Fibroblast of skin of right biceps (primary cell): ENCODE results near the gene CHIC1.
"Not testable (repeated sequence)": the region's sequence is repeated elsewhere in the genome, so short reads cannot be mapped to it uniquely, and the experiment has no call there.

Source experiments
- DNase-seq: peaks from one replicate; pipeline ENCODE4 v3.0.0-alpha.2; 2013

Gene CHIC1

DNA sequence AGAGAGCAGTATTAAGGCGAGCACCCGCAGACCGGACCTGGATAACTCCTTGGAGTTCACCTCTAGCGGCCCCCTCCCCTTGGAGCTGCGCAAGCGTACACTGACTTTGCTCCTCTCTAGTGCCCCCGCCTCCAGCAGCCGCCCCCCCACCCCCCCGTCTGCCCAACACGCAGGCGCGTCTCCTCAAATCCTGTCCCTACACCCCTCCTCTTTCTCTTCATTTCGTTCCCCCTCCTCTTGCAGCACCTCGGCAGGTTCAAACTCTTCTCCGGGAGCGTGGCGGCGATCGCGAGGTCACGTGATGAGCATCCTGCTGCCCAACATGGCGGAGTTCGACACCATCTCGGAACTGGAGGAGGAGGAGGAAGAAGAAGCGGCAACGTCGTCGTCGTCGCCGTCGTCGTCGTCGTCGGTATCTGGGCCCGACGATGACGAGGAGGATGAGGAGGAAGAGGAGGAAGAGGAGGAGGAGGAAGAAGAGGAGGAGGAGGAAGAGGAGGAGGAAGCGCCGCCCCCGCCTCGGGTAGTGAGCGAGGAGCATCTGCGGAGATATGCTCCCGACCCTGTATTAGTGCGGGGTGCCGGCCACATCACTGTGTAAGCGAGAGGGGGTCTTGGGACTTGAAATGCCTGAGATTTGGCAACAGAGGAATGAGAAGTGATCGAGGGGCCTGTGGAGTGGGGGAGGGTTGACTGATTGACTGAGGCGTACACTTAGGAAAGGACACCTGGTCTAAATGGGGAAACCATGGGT lies at the start of gene CHIC1:
Gene CHIC1, plus strand, starts transcription at position 214 of the 754 bp plus-strand sequence. Its CDS starts 88 bp downstream, at position 302.
- peak; percentile 73 for DNase-seq

DNA sequence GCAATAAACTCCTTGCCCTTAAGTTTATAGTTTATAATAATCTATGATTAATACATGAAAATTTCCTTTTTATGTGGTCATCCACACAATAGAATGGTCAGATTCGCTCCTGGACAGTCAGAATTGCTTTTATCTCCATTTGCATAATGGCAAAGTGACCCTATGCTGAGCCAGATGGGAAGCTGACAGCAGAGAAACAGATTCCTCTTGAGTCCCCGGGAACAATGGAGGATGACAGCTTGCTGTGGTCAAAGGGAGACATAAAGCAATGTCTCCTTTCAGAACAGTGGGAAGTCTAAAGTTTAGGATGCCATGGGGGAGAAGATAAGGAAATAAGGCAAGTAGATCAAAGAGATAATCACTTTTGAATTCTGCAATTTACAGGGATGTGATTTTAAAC lies 40.2 kb upstream of the CHIC1 start:
- DNase-seq = not testable (repeated sequence)

DNA sequence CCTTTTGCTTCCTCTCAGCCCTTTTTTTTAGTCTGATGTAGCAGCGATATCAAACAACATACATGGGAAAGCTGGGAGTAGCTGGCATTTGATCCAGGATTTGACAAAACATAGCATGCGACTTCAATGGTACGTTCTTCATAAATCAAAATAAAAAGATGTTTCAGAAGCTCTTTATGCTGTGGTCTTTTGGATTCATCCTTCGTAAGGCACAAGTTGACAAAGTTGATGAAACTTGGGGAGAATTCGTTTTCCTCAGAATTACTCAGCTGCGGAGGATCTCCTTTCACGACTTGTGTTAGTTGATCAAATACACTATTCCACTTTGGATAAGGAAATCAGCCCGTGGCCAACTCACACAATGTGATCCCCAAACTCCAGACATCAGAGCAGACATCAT lies 38.1 kb upstream of the CHIC1 start:
- DNase-seq = no peak

DNA sequence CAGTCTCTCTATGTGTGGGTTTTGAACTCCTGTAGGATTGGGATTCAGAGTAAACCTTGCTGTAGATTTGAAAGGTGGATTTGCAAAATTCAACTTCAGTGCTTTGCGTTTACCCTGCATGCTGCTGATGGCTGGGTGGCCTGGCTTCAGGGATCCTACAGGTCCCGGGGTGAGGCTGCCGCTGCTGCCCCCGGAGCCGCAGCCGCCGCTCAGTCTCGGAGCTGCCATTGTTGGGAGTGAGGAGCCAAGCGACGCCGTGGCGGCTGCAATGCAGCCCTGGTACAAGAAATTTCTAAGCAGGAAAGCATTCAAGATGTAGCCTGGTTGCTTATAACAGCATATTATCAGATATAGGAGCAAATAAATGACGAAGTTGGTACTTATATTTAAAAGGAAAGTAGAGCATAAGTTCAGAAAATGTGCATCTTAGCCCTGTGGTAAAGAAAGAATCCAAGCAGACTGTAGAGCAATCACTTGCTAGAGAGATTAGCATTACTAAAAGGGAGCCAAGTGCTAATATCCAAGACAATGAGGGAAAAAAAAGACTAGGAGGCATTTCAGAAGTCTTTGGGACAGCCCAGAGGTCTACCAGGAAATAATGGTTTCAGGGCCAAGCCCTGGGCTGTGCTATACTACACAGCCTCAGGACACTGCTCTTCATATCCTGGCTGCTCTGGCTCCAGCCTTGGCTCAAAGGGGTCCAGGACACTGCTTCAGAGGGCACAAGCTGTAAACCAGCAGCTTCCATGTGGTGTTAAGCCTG lies 36.9 kb upstream of the CHIC1 start:
- DNase-seq = no peak

DNA sequence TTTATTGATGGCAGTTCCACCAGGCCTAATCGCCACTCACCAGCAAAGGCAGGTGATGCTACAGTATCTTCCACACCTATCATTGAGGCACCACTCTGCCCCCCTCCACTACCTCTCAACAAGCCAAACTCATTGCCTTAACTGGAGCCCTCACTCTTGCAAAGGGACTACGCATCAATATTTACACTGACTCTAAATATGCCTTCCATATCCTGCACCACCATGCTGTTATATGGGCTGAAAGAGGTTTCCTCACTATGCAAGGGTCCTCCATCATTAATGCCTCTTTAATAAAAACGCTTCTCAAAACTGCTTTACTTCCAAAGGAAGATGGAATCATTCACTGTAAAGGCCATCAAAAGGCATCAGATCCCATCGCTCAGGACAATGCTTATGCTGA lies 31.3 kb upstream of the CHIC1 start:
- not testable (repeated sequence) for DNase-seq

DNA sequence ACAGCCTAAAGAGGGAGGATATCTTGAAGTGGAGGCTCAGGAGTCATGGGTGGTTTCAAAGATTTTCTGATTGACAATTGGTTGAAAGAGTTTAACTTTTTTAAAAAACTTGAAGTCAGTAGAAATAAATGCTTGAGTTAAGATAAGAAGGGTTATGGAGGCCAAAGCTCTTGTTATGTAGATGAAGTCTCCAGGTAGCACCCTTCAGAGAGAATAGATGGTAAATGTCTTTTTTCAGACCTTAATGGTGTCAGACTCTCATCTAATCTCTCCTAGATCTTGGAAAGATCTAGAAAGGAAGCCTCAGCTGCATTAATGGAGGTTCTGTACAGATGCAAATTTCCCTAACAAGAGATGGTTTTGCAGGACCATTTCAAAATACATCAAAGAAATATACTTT lies 6.8 kb upstream of the CHIC1 start:
- no peak for DNase-seq

DNA sequence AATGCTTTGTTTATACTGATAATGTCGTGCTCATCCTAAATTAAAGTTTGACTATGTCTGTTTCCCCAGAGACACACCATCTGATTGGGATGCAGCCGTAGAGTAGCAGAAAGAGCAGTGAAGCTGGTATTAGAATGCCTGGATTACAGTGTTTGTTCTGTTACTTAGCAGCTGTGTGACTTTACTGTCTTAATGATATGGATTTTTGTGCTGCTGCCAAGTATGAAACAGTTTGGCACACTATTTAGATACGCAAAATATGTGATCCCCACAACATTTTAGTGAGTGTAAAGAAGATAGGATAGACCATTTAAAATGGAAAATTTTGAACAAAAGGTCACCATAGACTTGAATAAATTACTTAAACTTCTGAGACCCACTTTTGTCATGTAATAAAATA lies 1.2 kb upstream of the CHIC1 start:
- DNase-seq = peak; percentile 38

DNA sequence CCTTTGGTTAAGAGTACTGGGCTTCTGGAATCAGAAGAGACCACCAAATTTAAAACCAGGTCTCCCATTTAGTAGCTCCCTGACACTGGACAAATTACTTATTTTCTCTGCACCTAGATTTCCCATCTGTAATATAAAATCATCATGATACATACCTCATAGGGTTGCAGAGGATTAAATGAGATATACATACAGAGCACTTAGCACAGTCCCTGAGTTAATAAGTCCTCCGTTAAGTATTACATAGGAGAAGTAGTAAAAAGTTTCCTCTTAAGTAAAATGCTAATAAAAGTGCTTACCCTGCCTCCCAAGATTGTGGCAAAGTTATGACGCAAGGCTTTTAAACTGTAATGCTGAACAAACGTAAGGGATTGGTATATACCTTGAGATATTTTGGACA lies 539 bp upstream of the CHIC1 start:
- no peak for DNase-seq

DNA sequence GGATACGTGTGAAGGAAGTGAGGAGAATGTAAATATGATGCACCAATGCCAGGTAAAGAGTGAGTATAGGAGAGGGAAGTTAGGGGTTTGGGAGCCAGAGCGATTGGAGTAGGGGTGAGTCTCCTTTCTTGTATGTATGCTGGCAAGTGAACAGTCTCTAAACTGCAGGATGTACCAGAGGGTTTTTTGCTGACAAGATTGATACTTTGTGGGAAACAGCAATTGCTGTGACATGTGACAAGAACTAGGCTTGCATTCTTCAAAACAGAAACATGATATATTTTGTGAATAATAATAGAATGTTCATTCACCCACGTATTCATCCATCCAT lies 706 bp downstream of the CHIC1 start:
- DNase-seq = peak; percentile 9

DNA sequence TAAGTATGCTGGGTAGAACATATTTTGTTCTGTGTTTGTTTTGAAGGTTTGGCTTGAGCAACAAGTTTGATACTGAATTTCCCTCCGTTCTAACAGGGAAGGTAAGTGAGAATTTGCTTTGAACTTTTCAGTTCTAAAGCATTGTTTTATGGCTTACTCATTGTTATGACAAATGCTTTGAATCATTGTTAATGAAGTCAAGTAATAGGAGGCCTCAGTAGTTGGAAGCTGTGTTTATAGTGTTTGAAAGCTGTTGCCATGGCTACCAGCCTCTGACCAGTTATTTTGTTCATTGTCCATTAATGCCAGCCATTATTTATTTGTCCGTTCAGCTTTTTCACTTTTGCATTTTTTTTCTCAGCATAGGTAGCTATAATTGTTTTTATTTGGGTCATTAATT lies 14.4 kb downstream of the CHIC1 start:
- peak; percentile 69 for DNase-seq

DNA sequence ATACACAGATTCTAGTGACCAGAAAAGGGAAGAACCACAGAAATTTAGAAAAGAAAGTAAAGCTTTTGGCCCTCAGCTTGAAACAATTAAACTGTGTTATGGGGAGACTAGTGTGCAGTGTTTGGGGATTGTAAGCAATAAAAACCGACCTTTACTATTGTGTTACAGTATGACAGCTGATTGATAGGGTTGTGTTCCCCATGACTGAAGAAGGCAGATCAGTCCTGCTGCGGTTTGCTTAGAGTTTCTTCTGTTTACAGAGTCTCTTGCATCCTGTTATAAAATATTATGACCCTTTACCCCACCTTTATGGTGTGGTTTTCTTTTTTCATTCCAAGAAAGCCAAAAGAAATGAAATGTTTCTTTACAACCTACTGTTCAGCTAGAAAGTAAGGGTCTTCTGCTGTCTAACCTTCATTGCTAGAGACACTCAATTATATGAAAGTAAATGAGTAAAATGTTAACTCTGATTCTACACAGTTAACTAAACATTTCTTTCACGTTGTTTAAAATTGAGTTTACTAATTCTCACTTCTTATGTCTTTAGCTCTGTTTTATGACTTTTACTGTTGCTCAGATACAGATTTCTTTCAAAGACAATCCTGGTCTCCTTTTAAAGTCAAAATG lies 18.1 kb downstream of the CHIC1 start:
- no peak for DNase-seq

DNA sequence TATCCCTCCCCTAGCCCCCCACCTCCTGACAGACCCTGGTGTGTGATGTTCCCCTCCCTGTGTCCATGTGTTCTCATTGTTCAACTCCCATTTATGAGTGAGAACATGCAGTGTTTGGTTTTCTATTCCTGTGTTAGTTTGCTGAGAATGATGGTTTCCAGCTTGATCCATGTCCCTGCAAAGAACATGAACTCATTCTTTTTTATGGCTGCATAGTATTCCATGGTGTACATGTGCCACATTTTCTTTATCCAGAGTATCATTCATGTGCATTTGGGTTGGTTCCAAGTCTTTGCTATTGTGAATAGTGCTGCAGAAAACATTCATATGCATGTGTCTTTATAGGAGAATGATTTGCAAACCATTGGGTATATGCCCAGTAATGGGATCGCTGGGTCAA lies 34.8 kb downstream of the CHIC1 start:
- not testable (repeated sequence) for DNase-seq

DNA sequence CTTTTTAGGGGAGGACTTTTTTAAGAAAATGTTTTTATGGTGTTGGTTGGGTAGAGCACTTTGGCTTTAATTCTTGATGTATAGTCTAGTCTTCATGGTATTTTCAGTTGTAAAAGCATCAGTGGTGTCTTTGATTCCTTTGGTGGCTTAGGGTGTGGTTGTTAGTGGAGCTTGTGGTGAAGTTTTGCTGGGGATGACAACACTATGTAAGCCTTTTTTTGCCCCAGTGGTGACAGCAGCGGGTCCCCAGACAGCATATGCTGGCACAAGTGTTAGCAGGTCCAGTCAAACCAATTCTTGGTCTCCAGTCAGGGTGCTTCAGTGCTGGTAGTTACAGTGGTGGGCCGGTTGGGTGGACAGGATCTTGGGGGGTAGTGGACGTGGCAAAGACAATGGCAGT lies 52.0 kb downstream of the CHIC1 start:
- DNase-seq = no peak

DNA sequence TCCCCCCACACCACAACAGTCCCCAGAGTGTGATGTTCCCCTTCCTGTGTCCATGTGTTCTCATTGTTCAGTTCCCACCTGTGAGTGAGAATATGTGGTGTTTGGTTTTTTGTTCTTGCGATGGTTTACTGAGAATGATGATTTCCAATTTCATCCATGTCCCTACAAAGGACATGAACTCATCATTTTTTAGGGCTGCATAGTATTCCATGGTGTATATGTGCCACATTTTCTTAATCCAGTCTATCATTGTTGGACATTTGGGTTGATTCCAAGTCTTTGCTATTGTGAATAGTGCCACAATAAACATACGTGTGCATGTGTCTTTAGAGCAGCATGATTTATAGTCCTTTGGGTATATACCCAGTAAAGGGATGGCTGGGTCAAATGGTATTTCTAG lies 78.7 kb downstream of the CHIC1 start:
- DNase-seq = not testable (repeated sequence)

DNA sequence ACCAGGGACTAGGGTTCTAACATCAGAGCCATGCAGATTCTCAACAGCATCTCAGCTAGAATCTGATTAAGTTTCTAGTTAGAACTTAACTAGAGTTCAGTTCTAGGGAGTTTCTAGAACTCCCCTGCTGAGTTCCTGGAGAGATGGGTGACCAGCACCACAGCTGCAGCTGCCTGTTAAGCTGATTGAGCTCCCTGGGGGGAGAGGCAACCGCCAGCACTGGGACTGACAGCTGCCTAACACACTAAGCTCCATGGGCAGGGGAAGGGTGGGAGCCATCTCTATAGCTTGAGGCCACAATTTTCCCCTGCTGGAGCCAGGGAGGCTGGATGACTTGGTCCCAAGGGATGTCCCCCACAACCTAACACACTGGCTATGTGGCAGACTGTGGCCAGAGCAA lies 84.2 kb downstream of the CHIC1 start:
- DNase-seq = no peak

DNA sequence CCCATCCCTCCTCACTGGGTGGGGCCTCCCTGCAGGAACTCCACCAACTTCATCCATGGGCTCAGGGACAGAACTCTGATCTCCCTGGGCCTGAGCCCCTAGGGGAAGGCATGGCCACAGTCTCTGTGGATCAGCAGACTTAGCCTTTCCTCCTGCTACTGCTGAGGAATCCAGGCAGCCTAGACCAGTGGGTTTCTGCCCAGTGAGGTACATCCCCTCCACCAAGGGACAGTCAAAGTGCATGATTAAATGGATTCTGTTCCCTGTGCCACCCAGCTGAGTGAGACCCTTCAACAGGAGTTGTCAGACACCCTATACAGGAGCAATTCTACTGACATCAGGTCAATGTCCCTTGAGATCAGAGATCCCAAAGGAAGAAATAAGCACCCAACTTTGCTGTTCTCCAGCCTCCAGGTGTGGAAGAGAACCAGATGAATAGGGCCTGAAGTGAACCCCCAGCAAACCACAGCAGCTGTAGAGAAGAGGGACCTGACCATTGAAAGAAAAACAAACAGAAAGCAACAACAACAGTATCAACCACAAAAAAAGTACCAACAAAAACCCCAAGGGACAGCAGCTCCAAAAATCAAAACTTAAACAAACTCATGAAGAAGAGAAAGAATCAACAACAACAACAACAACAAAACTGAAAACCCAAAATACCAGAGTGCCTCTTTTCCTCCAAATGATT lies 84.8 kb downstream of the CHIC1 start:
- DNase-seq = no peak

DNA sequence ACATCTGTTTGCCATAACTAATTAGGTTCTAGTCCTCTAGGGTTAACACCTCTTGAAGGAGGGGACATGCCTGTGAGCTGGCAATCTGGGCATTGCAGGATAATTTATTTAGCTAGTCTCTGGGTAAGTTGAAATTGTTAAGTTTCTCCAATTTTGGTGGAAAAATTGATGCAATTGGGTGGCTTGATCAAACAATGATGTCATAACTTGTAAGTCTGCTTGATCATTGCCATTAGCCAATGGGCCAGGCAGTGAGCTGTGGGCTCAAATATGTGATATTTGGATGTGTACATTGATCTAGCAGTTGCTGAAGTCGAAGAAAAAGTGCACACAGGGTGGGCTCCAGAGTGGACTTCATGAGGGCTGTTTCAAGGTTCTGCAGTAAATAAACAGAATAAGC lies 98.3 kb downstream of the CHIC1 start:
- DNase-seq = not testable (repeated sequence)

DNA sequence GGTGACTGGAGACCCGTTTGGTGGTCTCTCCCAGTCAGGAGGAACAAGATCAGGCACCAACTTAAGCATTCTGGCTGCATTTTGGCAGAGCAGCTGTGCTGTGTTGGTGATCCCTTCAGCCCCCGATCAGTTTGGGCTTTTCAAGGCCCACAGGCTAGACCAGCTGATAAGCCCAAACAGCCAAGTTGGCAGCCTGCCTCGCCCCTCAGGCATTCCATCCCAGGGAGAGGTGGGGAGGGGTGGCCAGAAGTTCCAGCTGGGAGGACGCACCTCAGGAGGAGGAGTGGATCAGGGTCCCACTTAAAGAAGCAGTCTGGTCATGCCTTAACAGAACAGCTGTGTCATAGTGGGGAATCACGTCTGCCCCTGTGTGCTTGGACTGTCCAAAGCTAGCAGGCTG lies 105.8 kb downstream of the CHIC1 start:
- DNase-seq = no peak

DNA sequence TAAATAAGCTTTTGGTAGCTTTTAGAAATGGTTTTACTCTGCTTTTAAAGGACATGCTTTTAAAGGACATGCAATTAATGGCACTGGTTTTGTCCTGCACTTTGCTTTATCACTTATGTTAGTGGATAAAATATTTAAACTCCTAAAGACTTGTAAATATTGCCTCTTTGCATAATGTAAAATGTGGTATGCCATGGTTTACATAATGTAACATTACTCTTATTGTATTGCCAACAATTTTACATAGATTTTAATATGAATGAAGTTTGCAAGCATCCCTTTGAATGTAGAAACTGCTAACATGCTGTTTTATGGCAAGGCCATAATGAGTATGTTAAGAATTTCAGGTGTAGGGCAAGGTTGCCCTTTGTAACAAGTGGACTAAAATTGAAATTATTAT lies 118.4 kb downstream of the CHIC1 start:
- DNase-seq = no peak

DNA sequence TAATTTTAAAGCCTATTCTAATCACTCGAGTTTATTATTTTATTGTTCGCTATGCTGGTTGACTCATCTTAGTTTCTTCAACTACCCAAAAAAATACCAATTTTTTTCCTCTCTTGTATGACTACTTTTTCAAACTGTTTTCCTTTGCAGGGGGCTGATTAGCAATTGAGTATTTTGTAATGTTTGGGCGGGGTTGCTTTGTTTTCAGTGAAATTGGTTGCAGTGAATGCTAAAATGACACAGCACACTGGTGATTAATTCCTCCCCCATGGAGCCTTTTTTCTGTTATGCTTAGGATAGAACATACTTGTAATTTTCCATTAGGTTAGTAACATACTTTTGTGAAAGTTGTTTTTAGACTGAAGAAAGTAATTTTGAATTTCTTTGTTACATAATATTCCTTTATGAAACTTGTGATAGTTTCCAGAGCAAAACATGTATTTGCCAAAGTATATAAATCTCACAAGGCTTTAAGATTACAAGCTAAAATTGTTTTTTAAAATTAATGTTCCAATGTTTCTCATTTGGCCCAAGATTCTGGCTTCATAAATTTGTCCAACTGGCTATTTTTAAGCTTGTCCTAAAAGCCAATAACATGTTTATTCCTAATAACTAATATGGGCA lies 120.4 kb downstream of the CHIC1 start:
- no peak for DNase-seq

DNA sequence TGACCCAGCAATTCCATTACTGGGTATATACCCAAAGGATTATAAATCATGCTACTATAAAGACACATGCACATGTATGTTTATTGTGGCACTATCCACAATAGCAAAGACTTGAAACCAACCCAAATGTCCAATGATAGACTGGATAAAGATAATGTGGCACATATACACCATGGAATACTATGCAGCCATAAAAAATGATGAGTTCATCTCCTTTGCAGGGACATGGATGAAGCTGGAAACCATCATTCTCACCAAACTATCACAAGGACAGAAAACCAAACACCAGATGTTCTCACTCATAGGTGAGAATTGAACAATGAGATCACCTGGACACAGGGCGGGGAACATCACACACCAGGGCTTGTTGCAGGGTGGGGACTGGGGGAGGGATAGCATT lies 144.0 kb downstream of the CHIC1 start:
- DNase-seq = not testable (repeated sequence)

DNA sequence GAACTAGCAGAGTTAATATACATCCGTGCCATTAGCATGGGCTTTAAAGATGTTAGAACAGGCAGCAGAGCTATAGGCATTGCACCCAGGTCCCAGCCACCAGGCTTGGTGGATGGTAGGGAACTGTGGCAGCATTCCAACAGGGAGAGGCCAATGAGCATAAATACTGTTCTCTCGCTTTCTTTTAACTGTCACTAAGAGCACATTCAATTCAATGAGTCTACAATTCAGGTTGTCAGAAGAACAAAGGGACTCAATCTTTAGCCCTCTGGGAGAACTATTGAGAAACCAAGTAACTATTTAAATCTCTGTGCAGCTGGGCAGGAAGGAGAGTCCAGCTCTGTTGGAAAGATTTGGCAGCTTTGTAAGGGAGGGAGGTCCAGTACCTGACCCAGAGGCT lies 165.6 kb downstream of the CHIC1 start:
- no peak for DNase-seq
